ENCODE data around the gene NLK.

- TF ChIP-seq CTCF (IDR thresholded peaks at IDR 0.05 in 2 of 3, conservative IDR thresholded peaks at IDR 0.05 in 1 of 3; ENCODE audit: borderline replicate concordance in 1 of 3, insufficient read depth in 1 of 3, low read depth in 2 of 3, low read length in 2 of 3): no peak
- TF ChIP-seq POLR2A (IDR thresholded peaks at IDR 0.05; ENCODE audit: borderline replicate concordance, extremely low read depth, insufficient read depth, insufficient read length): no peak
- no peak for TF ChIP-seq EZH2phosphoT487 (IDR thresholded peaks at IDR 0.05; ENCODE audit: borderline replicate concordance)
- no peak for TF ChIP-seq MAX (IDR thresholded peaks at IDR 0.05)
- TF ChIP-seq ZFX (IDR thresholded peaks at IDR 0.05): no peak
- TF ChIP-seq EZH2 (IDR thresholded peaks at IDR 0.05): no peak
- TF ChIP-seq POLR2AphosphoS5 (IDR thresholded peaks at IDR 0.05; ENCODE audit: low read depth, low read length): no peak
- no peak for TF ChIP-seq RAD21 (IDR thresholded peaks at IDR 0.05; ENCODE audit: low read depth)
These were observed 48.1 kb downstream of the NLK start for GRCh38 chr17:28090551-28090950.

Data from HCT116 (cell line).